GM19238 (cell line): ENCODE results near the gene CRYAB.

Source experiments
- DNase-seq: peaks from one replicate; pipeline ENCODE4 v3.0.0; 2011; ENCODE audit warnings: low spot score; ENCODE audit not compliant: insufficient read length

The CRYAB gene

GRCh38 chr11:111911563-111912401, at the start of gene CRYAB:
TSS of gene CRYAB (minus strand) at chr11:111911770. CDS start at chr11:111911724, 46 bp downstream.
- no peak for DNase-seq

GRCh38 chr11:111960916-111961315, 49.3 kb upstream of the CRYAB start:
- DNase-seq: no peak

- no peak for DNase-seq
These were observed 46.3 kb upstream of the CRYAB start for GRCh38 chr11:111957663-111958444.

GRCh38 chr11:111954154-111954553, 42.6 kb upstream of the CRYAB start:
- DNase-seq: no peak

GRCh38 chr11:111951565-111951964, 40.0 kb upstream of the CRYAB start:
- no peak for DNase-seq

GRCh38 chr11:111949519-111950426, 38.2 kb upstream of the CRYAB start:
- DNase-seq: no peak

GRCh38 chr11:111947143-111947542, 35.6 kb upstream of the CRYAB start:
- no peak for DNase-seq

GRCh38 chr11:111946499-111946898, 34.9 kb upstream of the CRYAB start:
- no peak for DNase-seq

- no peak for DNase-seq
These were observed 33.6 kb upstream of the CRYAB start for GRCh38 chr11:111945198-111945597.

- no peak for DNase-seq
These were observed 33.1 kb upstream of the CRYAB start for GRCh38 chr11:111944651-111945051.

GRCh38 chr11:111944139-111944538, 32.6 kb upstream of the CRYAB start:
- DNase-seq: no peak

- no peak for DNase-seq
These were observed 31.3 kb upstream of the CRYAB start for GRCh38 chr11:111942829-111943228.

GRCh38 chr11:111941963-111942362, 30.4 kb upstream of the CRYAB start:
- no peak for DNase-seq

GRCh38 chr11:111939836-111940604, 28.4 kb upstream of the CRYAB start:
- no peak for DNase-seq

GRCh38 chr11:111938687-111939160, 27.2 kb upstream of the CRYAB start:
- peak; percentile 44 for DNase-seq

GRCh38 chr11:111937844-111938243, 26.3 kb upstream of the CRYAB start:
- DNase-seq: no peak

GRCh38 chr11:111937461-111937769, 25.8 kb upstream of the CRYAB start:
- no peak for DNase-seq

- DNase-seq: no peak
These were observed 24.5 kb upstream of the CRYAB start for GRCh38 chr11:111936040-111936540.

- DNase-seq: no peak
These were observed 23.9 kb upstream of the CRYAB start for GRCh38 chr11:111935317-111936039.

GRCh38 chr11:111934306-111934705, 22.7 kb upstream of the CRYAB start:
- no peak for DNase-seq
